ENCODE data around the gene SPDEF. TPM values are rescaled to one million over a fixed set of nuclear protein-coding genes. Genes with fewer than 3 reads are reported as not detected.

SPDEF gene
- total and polyA plus RNA-seq, 8 donors, result 0.93 to 6.0 (median 1.8) TPM

- no peak overlapping the region for H3K27ac ChIP-seq
- peaks cover 0 to 6% of the 10 kb centered on the region in 2 donors for H3K9me3 ChIP-seq
- no peaks in the 10 kb centered on the region for H3K27me3 ChIP-seq
- intact Hi-C loops (cut with DNase I), result no loop called here
- no peak overlapping the region for H3K4me3 ChIP-seq
- H3K36me3 ChIP-seq, result no peaks in the 10 kb centered on the region
- DNase-seq, result no peak
- no peaks in the 10 kb centered on the region for H3K4me1 ChIP-seq
- no peak for ATAC-seq
- TF ChIP-seq, protein P1, sequence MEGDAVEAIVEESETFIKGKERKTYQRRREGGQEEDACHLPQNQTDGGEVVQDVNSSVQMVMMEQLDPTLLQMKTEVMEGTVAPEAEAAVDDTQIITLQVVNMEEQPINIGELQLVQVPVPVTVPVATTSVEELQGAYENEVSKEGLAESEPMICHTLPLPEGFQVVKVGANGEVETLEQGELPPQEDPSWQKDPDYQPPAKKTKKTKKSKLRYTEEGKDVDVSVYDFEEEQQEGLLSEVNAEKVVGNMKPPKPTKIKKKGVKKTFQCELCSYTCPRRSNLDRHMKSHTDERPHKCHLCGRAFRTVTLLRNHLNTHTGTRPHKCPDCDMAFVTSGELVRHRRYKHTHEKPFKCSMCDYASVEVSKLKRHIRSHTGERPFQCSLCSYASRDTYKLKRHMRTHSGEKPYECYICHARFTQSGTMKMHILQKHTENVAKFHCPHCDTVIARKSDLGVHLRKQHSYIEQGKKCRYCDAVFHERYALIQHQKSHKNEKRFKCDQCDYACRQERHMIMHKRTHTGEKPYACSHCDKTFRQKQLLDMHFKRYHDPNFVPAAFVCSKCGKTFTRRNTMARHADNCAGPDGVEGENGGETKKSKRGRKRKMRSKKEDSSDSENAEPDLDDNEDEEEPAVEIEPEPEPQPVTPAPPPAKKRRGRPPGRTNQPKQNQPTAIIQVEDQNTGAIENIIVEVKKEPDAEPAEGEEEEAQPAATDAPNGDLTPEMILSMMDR (IDR thresholded peaks at IDR 0.05), result no peak
These were observed 5.0 kb upstream of the SPDEF start for GRCh38 chr6:34561227-34561530.

- Histone ChIP-seq H3K4me1 (no peaks in the 10 kb centered on the region), H3K27me3 (no peaks in the 10 kb centered on the region), H3K36me3 (no peaks in the 10 kb centered on the region), H3K9me3 (peaks cover 0 to 6% of the 10 kb centered on the region in 2 donors), H3K4me3 (no peak overlapping the region), H3K27ac (no peak overlapping the region)
- TF ChIP-seq, protein P1 (IDR thresholded peaks at IDR 0.05), result no peak
- DNase-seq, result no peak
- peak; percentile 38 for ATAC-seq
- intact Hi-C loops (cut with DNase I), result no loop called here
These were observed 4.5 kb upstream of the SPDEF start for GRCh38 chr6:34560366-34561226.

GRCh38 chr6:34559651-34560365 lies 3.7 kb upstream of the SPDEF start:
- no peak overlapping the region for H3K27ac ChIP-seq
- no peak for ATAC-seq
- H3K4me1 ChIP-seq, result no peaks in the 10 kb centered on the region
- H3K27me3 ChIP-seq, result no peaks in the 10 kb centered on the region
- H3K4me3 ChIP-seq, result no peak overlapping the region
- H3K9me3 ChIP-seq, result peaks cover 0 to 6% of the 10 kb centered on the region in 2 donors
- intact Hi-C loops (cut with DNase I), result no loop called here
- no peak for DNase-seq
- H3K36me3 ChIP-seq, result no peaks in the 10 kb centered on the region
- TF ChIP-seq, protein P1 (IDR thresholded peaks at IDR 0.05), result no peak

- no peak overlapping the region for H3K27ac ChIP-seq
- no peak overlapping the region for H3K4me3 ChIP-seq
- intact Hi-C loops (cut with DNase I), result no loop called here
- no peak for ATAC-seq
- TF ChIP-seq, protein P1 (IDR thresholded peaks at IDR 0.05), result no peak
- no peaks in the 10 kb centered on the region for H3K4me1 ChIP-seq
- peaks cover 0 to 6% of the 10 kb centered on the region in 2 donors for H3K9me3 ChIP-seq
- no peak for DNase-seq
- no peaks in the 10 kb centered on the region for H3K36me3 ChIP-seq
- H3K27me3 ChIP-seq, result no peaks in the 10 kb centered on the region
These were observed 2.1 kb upstream of the SPDEF start for GRCh38 chr6:34558172-34558714.

- no peak for ATAC-seq
- Histone ChIP-seq H3K4me1 (no peaks in the 10 kb centered on the region), H3K36me3 (no peaks in the 10 kb centered on the region), H3K27ac (no peak overlapping the region), H3K4me3 (no peak overlapping the region), H3K9me3 (peaks cover 0 to 6% of the 10 kb centered on the region in 2 donors), H3K27me3 (no peaks in the 10 kb centered on the region)
- TF ChIP-seq, protein P1 (IDR thresholded peaks at IDR 0.05), result no peak
- DNase-seq, result no peak
- intact Hi-C loops (cut with DNase I), result no loop called here
These were observed 1.1 kb upstream of the SPDEF start for GRCh38 chr6:34557228-34557627.
